HG03442 (cell line): ENCODE measurements around the gene OLFM1.
"Not testable (repeated sequence)": the region's sequence is repeated elsewhere in the genome, so short reads cannot be mapped to it uniquely, and the experiment has no call there.

Source experiments
- ATAC-seq: cut with Tn5 transposase; IDR thresholded peaks from one replicate; pipeline ENCODE4 v1.9.1; 2021; ENCODE audit warnings: mild to moderate bottlenecking, moderate library complexity; ENCODE audit not compliant: unreplicated experiment

Gene OLFM1

GRCh38 chr9:135147474-135147805 is 60.0 kb downstream of the OLFM1 start:
- no peak for ATAC-seq

DNA sequence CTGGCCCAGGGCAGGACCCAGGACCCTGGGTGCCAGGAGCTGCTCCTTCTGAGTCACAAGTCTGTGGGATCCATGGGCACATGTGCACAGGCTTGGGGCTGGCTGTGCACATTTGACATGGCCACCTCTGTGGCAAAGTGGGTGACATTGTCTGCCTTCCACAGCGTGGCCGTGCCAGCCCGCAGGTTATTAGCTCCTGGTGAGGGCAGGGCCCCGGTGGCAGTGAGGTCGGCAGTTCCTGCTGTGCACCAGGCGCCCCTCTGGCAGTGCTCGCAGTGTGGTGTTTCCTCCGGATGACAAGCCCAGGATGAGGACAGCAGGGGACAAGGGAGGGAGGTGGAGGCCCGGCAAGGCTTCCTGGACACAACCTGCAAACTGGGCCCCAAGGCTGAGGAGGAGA is 60.5 kb downstream of the OLFM1 start:
- ATAC-seq: no peak

GRCh38 chr9:135148386-135148785 is 60.9 kb downstream of the OLFM1 start:
- no peak for ATAC-seq

DNA sequence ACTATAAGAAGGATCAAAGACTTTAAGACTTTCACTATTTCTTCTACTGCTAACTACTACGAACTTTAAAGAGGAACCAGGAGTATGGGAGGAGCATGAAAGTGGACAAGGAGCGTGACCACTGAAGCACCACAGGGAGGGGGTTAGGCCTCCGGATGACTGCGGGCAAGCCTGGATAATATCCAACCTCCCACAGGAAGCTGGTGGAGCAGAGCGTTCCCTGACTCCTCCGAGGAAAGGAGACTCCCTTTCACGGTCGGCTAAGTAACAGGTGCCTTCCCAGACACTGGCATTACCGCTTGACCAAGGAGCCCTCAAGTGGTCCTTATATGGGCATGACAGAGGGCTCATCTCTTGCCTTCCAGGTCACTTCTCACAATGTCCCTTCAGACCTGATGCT is 62.4 kb downstream of the OLFM1 start:
- ATAC-seq: not testable (repeated sequence)

DNA sequence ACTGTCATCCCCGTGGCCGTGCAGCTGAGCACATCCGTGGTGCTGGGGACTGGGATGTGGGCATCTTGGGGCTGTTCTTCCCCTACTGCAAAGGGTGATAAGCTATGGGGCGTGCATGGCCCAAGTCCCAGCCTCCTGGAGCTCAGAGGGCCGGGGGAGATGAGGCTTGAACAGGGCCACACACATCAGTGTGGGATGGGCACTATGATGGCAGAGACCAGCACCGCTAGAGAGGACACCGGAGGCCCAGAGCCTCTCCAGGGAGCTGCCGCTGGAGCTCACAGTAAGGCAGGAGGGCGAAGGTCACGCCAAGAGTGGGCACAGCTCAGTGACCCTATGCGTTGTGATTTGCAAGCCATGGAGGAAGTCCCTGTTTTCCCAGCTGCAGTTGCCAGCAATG is 63.5 kb downstream of the OLFM1 start:
- ATAC-seq: no peak

GRCh38 chr9:135151757-135152613 is 64.5 kb downstream of the OLFM1 start:
- no peak for ATAC-seq

DNA sequence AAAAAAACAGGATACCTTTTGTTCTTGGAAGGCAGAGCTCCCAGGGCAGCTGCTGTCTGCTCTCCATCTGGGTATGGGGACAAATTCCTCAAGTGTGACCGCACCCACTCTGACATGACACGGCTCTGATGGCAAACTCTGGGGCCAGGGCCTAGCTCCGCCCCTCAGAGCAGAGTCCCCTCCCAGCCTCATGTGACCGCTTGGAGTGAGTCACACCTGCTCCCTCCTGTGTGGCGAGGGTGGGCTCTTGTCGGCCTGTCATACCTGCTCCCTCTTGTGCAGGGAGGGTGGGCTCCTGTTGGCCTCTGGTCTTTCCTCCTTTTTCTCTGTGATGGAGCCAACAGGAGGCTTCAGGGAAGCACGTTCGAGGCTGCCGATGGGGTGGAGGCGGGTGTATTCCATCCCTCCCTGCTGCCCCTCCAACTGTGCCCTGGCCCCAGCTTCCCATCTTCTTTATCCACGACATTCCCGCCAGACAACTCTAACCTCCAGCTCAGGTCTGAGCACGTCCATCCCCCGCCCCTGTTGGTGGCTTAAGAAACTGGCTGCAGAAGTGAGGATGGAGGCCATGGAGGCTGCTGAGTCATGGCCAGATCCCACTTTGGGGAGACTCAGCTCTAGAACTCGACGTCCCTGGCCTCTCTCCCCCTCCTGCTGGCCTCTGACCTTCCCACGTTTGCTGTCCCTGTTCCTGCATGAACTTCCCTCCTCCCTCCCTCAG is 65.3 kb downstream of the OLFM1 start:
- no peak for ATAC-seq

- ATAC-seq: no peak
Measured at GRCh38 chr9:135154050-135154615, 66.7 kb downstream of the OLFM1 start.

DNA sequence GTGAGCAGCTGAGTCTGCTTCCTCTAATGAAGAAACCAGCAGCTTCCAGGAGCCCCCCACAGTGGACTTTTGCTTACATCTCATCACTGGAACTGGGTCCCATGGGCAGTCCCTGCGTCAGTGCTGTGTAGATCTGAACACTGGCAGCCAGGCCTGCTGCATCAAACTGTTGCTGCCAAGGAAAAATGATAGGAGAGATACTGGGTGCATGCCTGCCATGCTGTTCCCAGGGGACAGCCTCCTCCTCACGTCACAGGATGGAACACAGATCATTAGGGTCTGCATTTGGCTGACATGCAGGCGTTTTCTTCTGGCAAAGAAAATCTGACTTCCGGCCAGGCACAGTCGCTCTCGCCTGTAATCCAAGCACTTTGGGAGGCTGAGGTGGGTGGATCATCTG is 67.9 kb downstream of the OLFM1 start:
- no peak for ATAC-seq

GRCh38 chr9:135156525-135157510 is 69.3 kb downstream of the OLFM1 start:
- ATAC-seq: no peak

DNA sequence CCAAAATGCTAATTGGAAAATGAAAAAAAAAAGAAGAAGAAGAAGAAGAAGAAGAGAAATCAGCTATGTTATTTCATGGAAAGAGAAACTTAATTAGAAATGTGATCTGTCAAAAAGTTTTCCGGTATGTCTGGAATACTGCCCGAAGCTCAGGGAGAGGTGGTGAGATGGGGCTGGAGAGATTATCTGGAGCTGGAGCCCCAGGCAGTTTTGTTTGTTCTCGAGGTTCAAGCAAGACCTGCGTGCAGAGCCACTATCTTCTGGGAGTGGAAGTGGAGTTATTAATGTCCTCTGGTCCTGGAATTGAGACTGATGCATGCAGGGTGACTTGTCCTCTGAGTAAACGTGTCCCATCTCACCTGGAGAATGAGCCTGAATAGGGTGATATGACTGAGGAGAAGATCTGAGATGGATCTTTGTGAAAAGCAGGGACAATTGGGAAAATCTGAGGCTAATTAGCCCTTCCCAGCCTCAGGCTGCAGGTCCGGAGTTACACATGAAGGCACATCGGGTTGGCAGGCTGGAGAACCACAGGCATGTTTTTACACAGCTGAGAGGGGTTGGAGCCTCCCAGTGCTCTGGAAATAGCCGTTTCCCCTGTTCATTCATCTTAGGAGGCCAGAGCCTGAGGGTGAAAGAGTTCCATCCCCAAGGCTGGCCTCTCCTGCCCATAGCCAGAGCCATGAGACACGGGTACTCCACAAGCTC is 70.5 kb downstream of the OLFM1 start:
- ATAC-seq: no peak

GRCh38 chr9:135158564-135158937 is 71.1 kb downstream of the OLFM1 start:
- no peak for ATAC-seq

DNA sequence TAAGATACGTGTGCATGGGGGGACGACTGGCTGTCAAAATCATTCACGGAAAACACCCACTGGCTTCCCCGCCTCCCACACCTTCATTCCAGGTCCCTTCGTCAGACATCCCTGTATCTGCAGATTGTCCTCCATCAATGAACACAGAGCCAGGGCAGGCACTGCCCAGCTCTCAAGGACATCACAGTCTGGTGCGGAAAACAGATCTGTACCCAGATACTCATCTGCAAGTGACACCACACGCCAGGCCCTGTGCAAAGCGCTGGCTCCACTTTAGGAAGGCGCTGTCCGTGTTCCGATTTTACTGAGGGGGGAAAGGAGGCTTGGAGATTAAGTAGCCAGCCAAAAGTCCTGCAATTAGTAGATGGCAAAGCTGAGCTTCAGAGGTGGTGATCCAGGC is 72.3 kb downstream of the OLFM1 start:
- ATAC-seq: no peak

DNA sequence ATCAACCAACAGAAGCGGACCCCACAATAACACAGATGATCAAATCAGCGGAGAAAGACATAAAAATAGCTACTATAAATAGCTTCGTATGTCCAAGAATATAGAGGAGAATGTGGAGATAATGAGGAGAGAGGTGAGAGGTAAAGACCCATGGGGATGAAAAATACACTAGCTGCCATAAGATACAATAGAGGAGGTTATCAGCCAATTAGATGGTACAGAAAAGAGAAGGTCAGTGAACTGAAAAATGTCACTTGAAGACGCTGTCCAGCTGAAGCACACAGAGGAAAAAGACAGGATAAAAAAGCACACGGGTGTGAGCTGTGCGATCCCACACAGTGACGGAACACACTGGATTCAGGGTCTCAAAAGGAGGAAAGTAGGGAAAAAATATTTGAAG is 73.4 kb downstream of the OLFM1 start:
- ATAC-seq: no peak

- ATAC-seq: not testable (repeated sequence)
Measured at GRCh38 chr9:135162599-135162998, 75.1 kb downstream of the OLFM1 start.

DNA sequence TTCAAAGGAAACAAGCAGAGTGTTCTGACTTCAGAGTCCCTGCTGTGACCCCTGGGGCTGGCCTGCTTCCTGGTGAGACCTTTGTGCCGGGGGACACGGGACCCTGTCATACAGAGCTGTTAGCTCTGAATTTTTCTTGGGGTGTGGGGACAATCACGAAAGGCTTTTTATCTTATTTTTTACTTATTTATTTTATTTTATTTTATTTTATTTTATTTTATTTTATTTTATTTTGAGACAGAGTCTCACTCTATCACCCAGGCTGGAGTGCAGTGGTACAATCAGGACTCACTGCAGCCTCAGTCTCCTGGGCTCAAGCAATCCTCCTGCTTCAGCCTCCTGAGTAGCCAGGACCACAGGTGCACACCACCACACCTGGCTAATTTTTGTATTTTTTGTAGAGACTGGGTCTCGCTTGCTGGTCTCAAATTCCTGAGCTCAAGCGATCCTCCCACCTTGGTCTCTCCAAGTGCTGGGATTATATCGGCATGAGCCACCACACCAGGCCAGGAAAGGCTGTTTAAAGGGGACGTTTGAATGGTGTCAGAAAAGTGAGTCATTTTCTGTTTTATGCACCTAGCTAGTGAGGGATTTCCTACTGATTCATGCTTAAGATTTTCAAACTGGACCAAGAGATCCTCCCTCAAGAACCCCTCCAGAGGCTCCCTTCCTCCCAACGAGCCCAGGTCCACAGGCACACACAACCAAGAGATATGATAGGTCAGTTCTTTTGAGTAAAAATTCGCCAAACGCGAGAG is 75.7 kb downstream of the OLFM1 start:
- ATAC-seq: no peak

- ATAC-seq: no peak
Measured at GRCh38 chr9:135164036-135164435, 76.6 kb downstream of the OLFM1 start.

DNA sequence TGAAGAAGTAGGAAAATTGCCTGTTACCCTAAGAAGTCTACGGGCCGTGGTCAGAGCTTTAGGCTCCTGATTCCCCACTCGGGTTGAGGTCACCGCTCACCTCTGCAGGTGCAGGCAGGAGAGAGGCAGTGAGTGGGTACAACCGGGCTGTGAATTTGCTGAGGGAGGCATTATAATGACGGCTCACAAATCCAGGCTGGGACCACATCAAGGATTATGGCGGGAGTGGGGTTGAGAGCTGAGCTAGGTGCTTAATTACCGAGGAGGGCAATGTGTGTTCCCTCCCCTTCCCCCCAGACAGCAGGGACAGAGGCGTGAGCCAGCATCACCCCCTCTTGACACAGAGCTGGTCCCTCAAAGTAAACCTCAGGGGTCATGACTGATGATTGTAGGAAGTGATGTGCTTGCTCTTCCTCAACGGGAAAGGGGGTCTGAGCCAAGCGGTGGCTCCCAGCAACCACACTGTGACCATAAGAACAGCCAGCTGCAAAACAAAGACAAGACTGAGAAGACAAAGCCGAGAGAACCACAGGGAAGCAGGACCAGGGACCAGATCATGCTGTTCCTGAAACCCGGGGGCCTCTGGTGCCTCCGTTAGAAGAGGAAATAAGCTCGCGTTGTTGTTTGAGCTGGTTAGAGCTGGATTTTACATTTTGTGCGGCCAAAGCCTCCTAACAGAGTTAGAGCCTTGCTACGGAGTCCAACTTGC is 77.7 kb downstream of the OLFM1 start:
- ATAC-seq: no peak
